SK-N-SH treated with all-trans-retinoic acid at 6 μM for 48 hours (cell line): ENCODE results near the gene TIMP2.
A peak's percentile ranks its signal among the peaks of the same experiment; 100 is the strongest.

Experiments used
- ATAC-seq: fragments of 200-7000 bp; cut with Tn5 transposase; 3 replicates; pipeline ENCODE4 v1.9.1; 2020; ENCODE audit warnings: mild to moderate bottlenecking, moderate library complexity
- ARNTL ChIP-seq: fragments of 450-650 bp; formaldehyde crosslinking; IDR thresholded peaks from 2 replicates; pipeline ENCODE4 v1.5.0; 2020; ENCODE audit warnings: low read depth, mild to moderate bottlenecking, moderate library complexity, borderline replicate concordance
- BACH2 ChIP-seq: fragments of 250-450 bp; sonication (Bioruptor Pico); IDR thresholded peaks from 2 replicates; pipeline ENCODE4 v1.9.0; 2021; ENCODE audit warnings: mild to moderate bottlenecking, borderline replicate concordance
- CREB5 ChIP-seq: fragments of 250-450 bp; sonication (Bioruptor Pico); IDR thresholded peaks from 2 replicates; pipeline ENCODE4 v1.5.1; 2020; ENCODE audit warnings: low read depth, mild to moderate bottlenecking, moderate library complexity
- CSRNP3 ChIP-seq: fragments of 250-450 bp; sonication (Bioruptor Pico); IDR thresholded peaks from 2 replicates; pipeline ENCODE4 v1.5.1; 2021; ENCODE audit warnings: mild to moderate bottlenecking, moderate library complexity
- ESRRG ChIP-seq: fragments of 250-450 bp; sonication (Bioruptor Pico); IDR thresholded peaks from 2 replicates; pipeline ENCODE4 v1.6.1; 2021; ENCODE audit warnings: mild to moderate bottlenecking
- GLIS3 ChIP-seq: fragments of 250-450 bp; sonication (Bioruptor Pico); IDR thresholded peaks from 2 replicates; pipeline ENCODE4 v1.5.0; 2020; ENCODE audit warnings: mild to moderate bottlenecking, moderate library complexity
- ISL1 ChIP-seq: fragments of 250-450 bp; sonication (Bioruptor Pico); IDR thresholded peaks from 2 replicates; pipeline ENCODE4 v2.1.2; 2022; ENCODE audit warnings: mild to moderate bottlenecking, moderate library complexity
- OSR1 ChIP-seq: fragments of 250-450 bp; sonication (Bioruptor Pico); IDR thresholded peaks from 2 replicates; pipeline ENCODE4 v1.8.0; 2022; ENCODE audit warnings: moderate library complexity, mild to moderate bottlenecking, inconsistent platforms
- PATZ1 ChIP-seq: fragments of 250-450 bp; sonication (Bioruptor Pico); IDR thresholded peaks from 2 replicates; pipeline ENCODE4 v1.8.0; 2020; ENCODE audit warnings: mild to moderate bottlenecking, moderate library complexity, borderline replicate concordance
- POU6F1 ChIP-seq: fragments of 250-450 bp; sonication (Bioruptor Pico); IDR thresholded peaks from 2 replicates; pipeline ENCODE4 v1.8.0; 2021; ENCODE audit warnings: low read depth, mild to moderate bottlenecking, moderate library complexity, borderline replicate concordance
- PPARA ChIP-seq: fragments of 250-450 bp; sonication (Bioruptor Pico); IDR thresholded peaks from 2 replicates; pipeline ENCODE4 v1.5.0; 2020; ENCODE audit warnings: mild to moderate bottlenecking, borderline replicate concordance
- RARB ChIP-seq: fragments of 250-450 bp; sonication (Bioruptor Pico); IDR thresholded peaks from 2 replicates; pipeline ENCODE4 v1.8.0; 2021; ENCODE audit warnings: mild to moderate bottlenecking, moderate library complexity
- SNAI2 ChIP-seq: fragments of 250-450 bp; sonication (Bioruptor Pico); IDR thresholded peaks from 2 replicates; pipeline ENCODE4 v1.5.0; 2020; ENCODE audit warnings: mild to moderate bottlenecking, moderate library complexity
- TCF4 ChIP-seq: fragments of 250-450 bp; sonication (Bioruptor Pico); IDR thresholded peaks from 2 replicates; pipeline ENCODE4 v1.8.0; 2021; ENCODE audit warnings: mild to moderate bottlenecking, moderate library complexity, borderline replicate concordance
- TOX ChIP-seq: fragments of 250-450 bp; sonication (Bioruptor Pico); IDR thresholded peaks from 2 replicates; pipeline ENCODE4 v1.8.0; 2021; ENCODE audit warnings: mild to moderate bottlenecking, moderate library complexity, borderline replicate concordance
- TSHZ2 ChIP-seq: fragments of 250-450 bp; sonication (Bioruptor Pico); IDR thresholded peaks from 2 replicates; pipeline ENCODE4 v1.5.0; 2020; ENCODE audit warnings: mild to moderate bottlenecking, moderate library complexity
- ZC3H10 ChIP-seq: fragments of 250-450 bp; sonication (Bioruptor Pico); IDR thresholded peaks from 2 replicates; pipeline ENCODE4 v1.5.1; 2021; ENCODE audit warnings: mild to moderate bottlenecking, moderate library complexity
- ZFP3 ChIP-seq: fragments of 250-450 bp; sonication (Bioruptor Pico); IDR thresholded peaks from 2 replicates; pipeline ENCODE4 v1.5.0; 2020; ENCODE audit warnings: mild to moderate bottlenecking, moderate library complexity
- ZFP30 ChIP-seq: fragments of 450-650 bp; formaldehyde crosslinking; IDR thresholded peaks from 2 replicates; pipeline ENCODE4 v1.5.0; 2022; ENCODE audit warnings: mild to moderate bottlenecking, moderate library complexity
- ZNF565 ChIP-seq: fragments of 450-650 bp; formaldehyde crosslinking; conservative IDR thresholded peaks from 2 replicates; pipeline ENCODE4 v1.5.0; 2020; ENCODE audit warnings: low read depth, mild to moderate bottlenecking, moderate library complexity
- ZNF70 ChIP-seq: fragments of 450-650 bp; formaldehyde crosslinking; IDR thresholded peaks from 2 replicates; pipeline ENCODE4 v1.5.0; 2020; ENCODE audit warnings: mild to moderate bottlenecking, moderate library complexity

TIMP2 gene

GRCh38 chr17:78971756-78972506 is 46.7 kb upstream of the TIMP2 start:
- TF ChIP-seq ESRRG (CRISPR knock-in tag) (no peak), OSR1 (CRISPR knock-in tag) (no peak), ZNF70 (no peak), PATZ1 (CRISPR knock-in tag) (no peak), TCF4 (CRISPR knock-in tag) (no peak), ZFP30 (CRISPR knock-in tag) (no peak), TOX (CRISPR knock-in tag) (no peak), TSHZ2 (CRISPR knock-in tag) (no peak), ISL1 (no peak), ZNF565 (CRISPR knock-in tag) (no peak), CREB5 (CRISPR knock-in tag) (no peak), GLIS3 (no peak), ZC3H10 (CRISPR knock-in tag) (no peak), BACH2 (no peak)
- peak; percentile 6 for ATAC-seq

GRCh38 chr17:78970834-78971755 is 45.9 kb upstream of the TIMP2 start:
- peak; percentile 68 for ATAC-seq
- no peak for TF ChIP-seq TOX (CRISPR knock-in tag)
- TF ChIP-seq POU6F1 (CRISPR knock-in tag): no peak
- TF ChIP-seq CREB5 (CRISPR knock-in tag): no peak
- no peak for TF ChIP-seq ZFP3 (CRISPR knock-in tag)
- no peak for TF ChIP-seq TCF4 (CRISPR knock-in tag)
- TF ChIP-seq CSRNP3: no peak
- no peak for TF ChIP-seq SNAI2 (CRISPR knock-in tag)
- no peak for TF ChIP-seq ZNF565 (CRISPR knock-in tag)
- TF ChIP-seq RARB: no peak
- no peak for TF ChIP-seq ZNF70
- no peak for TF ChIP-seq ARNTL (CRISPR knock-in tag)
- no peak for TF ChIP-seq ZFP30 (CRISPR knock-in tag)
- no peak for TF ChIP-seq PPARA (CRISPR knock-in tag)
- no peak for TF ChIP-seq ZC3H10 (CRISPR knock-in tag)
- TF ChIP-seq BACH2: no peak
